Measurements from ENCODE around the gene SRGAP3.

GRCh38 chr3:9028134-9028533 lies 221.3 kb downstream of the SRGAP3 start:
- TF ChIP-seq, protein P1, sequence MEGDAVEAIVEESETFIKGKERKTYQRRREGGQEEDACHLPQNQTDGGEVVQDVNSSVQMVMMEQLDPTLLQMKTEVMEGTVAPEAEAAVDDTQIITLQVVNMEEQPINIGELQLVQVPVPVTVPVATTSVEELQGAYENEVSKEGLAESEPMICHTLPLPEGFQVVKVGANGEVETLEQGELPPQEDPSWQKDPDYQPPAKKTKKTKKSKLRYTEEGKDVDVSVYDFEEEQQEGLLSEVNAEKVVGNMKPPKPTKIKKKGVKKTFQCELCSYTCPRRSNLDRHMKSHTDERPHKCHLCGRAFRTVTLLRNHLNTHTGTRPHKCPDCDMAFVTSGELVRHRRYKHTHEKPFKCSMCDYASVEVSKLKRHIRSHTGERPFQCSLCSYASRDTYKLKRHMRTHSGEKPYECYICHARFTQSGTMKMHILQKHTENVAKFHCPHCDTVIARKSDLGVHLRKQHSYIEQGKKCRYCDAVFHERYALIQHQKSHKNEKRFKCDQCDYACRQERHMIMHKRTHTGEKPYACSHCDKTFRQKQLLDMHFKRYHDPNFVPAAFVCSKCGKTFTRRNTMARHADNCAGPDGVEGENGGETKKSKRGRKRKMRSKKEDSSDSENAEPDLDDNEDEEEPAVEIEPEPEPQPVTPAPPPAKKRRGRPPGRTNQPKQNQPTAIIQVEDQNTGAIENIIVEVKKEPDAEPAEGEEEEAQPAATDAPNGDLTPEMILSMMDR (IDR thresholded peaks at IDR 0.05): no peak
- TF ChIP-seq POLR2AphosphoS5 (IDR thresholded peaks at IDR 0.05): no peak
- TF ChIP-seq POLR2A (IDR thresholded peaks at IDR 0.05): no peak
- no peak for TF ChIP-seq EP300 (IDR thresholded peaks at IDR 0.05)
